HG02852 (cell line): ENCODE results near the gene LRRC37A.
"Not testable (repeated sequence)": the region's sequence is repeated elsewhere in the genome, so short reads cannot be mapped to it uniquely, and the experiment has no call there.

Source experiments
- ATAC-seq: cut with Tn5 transposase; IDR thresholded peaks from one replicate; pipeline ENCODE4 v1.9.1; 2021; ENCODE audit warnings: mild to moderate bottlenecking, moderate library complexity; ENCODE audit not compliant: unreplicated experiment

The LRRC37A gene

GRCh38 chr17:46286764-46287221 lies 8.1 kb upstream of the LRRC37A start:
- not testable (repeated sequence) for ATAC-seq

GRCh38 chr17:46287587-46287986 lies 7.3 kb upstream of the LRRC37A start:
- not testable (repeated sequence) for ATAC-seq

DNA sequence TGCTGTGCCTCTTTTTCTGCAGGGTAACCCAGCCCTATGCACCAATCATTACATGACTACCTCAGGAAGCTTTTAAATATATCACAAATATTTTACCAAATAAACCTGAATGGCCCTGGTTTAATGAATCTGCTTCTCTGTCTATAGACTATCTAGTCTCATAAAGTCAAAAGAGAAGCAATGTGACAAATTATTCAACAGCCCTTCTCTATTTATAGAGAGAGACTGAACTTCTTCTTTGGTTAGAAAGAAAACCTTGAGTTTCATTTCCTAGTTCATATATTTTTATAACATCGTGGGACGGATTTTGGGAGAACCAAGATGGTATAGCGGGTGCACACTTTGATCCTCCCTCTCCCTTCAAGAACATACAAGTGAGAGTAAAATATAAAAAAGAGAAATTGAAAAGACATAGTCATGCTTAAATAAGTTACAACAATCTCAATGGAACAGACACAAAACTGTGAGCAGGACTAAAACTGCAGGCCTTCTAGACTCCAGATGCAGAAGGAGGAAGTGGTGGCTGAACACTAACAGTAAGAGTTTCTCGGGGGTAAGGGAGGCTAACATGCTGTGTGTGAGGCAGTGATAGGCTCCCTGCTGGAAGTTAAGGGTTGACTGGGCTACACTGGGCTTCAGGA lies 3.9 kb upstream of the LRRC37A start:
- ATAC-seq = peak; percentile 93

DNA sequence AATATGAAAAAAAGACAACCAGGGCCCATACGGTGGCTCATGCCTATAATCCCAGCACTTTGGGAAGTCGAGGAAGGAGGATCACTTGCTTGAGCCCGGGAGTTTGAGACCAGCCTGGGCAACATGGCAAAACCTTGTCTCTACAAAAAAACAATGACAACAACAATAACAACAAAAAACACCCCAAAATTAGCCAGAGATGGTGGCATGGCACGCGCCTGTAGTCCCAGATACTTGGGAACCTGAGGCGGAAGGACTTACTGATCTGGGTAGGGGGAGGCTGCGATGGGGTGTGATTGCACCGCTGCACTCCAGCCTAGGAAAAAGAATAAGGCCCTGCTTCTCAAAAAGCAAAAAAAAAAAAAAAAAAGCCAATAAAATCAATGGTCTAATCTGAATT lies 3.3 kb upstream of the LRRC37A start:
- not testable (repeated sequence) for ATAC-seq

- ATAC-seq = not testable (repeated sequence)
These were observed 46.3 kb downstream of the LRRC37A start for GRCh38 chr17:46341220-46341619.

GRCh38 chr17:46342131-46342530 lies 47.2 kb downstream of the LRRC37A start:
- ATAC-seq = not testable (repeated sequence)

- not testable (repeated sequence) for ATAC-seq
These were observed 53.4 kb downstream of the LRRC37A start for GRCh38 chr17:46348345-46348744.

- not testable (repeated sequence) for ATAC-seq
These were observed 54.1 kb downstream of the LRRC37A start for GRCh38 chr17:46349060-46349459.

GRCh38 chr17:46353856-46354255 lies 58.9 kb downstream of the LRRC37A start:
- not testable (repeated sequence) for ATAC-seq

GRCh38 chr17:46361145-46361735 lies 66.3 kb downstream of the LRRC37A start:
- ATAC-seq = peak; percentile 31

DNA sequence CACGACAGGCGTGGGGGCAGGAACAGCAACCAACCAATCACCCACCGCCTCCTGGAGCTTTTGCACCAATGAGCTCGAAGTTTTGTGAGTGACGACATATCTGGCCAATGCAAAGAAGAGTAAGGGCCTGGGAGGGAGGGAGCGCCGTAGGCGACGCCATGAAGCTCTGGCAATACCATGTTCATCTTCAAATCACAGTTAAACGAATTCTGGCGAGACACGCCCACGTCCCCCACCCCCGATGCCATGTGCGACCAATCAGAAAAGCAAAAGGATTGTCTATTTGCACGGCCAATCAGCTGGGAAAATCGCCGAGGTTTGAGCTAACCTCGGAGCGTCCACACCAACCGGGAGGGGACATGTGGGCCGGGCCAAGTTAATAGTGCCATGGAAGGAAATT lies 66.8 kb downstream of the LRRC37A start, which contains the start of gene ARL17B:
Gene ARL17B, minus strand, starts transcription at position 12 of the 400 bp plus-strand sequence. CDS start 3,369 bp downstream, outside the sequence.
- ATAC-seq = peak; percentile 94

- ATAC-seq = not testable (repeated sequence)
These were observed 72.6 kb downstream of the LRRC37A start for GRCh38 chr17:46367520-46367919.

- not testable (repeated sequence) for ATAC-seq
These were observed 77.6 kb downstream of the LRRC37A start for GRCh38 chr17:46372236-46373229.

DNA sequence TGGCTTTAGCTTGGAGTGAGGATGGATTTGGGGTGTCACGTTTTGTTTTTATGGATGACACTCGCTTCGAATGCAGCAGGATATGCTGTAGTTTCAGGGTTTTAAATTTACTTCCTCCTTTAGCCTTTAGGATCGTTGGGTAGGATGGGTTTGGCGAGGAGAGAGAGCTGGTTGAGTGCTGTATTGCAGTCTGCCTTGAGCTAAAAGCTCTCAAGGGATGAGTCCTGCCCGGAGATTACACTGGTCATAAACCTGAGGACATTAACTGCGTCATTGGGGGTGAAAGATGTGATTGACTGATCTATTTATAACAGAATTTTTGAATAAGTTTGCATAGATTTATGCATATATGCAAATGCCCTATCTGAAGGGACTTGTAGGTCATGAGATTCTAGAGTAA lies 78.5 kb downstream of the LRRC37A start:
- ATAC-seq = not testable (repeated sequence)

DNA sequence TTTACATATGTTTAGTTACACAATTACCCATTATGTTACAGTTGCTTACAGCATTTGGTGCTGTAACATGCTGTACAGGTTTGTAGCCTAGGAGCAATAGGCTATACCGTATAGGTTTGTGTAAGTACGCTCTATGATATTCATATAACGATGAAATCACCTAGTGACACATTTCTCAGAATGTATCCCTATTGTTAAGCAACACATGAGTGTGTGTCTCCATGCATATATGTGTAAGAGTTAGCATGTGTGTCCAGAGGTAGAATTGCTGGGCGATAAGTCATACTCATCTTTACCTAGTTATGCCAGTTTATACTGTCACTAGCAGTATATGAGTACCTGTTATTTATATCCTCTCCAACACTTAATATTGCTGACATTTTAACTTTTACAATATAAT lies 88.2 kb downstream of the LRRC37A start:
- not testable (repeated sequence) for ATAC-seq

DNA sequence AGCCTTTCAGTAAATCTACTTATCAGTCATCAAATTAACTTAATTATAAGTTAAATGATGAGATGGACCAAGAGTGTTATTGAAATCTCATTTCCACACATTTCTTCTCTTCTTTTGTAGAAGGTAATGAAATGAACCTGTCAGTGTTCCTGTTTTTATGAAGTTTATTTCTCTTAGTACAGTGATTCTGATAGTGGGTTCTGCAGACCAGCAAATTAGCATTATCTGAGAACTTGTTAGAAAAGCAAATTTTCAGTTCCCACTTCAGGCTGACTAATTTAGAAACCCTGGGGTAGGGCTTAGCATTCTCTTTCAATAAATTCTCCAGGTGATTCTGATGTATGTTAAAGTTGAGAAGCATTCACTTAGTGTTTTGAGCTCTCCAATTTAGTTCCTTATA lies 90.6 kb downstream of the LRRC37A start:
- not testable (repeated sequence) for ATAC-seq
